Measurements from ENCODE around the gene LRRC2.

The LRRC2 gene

DNA sequence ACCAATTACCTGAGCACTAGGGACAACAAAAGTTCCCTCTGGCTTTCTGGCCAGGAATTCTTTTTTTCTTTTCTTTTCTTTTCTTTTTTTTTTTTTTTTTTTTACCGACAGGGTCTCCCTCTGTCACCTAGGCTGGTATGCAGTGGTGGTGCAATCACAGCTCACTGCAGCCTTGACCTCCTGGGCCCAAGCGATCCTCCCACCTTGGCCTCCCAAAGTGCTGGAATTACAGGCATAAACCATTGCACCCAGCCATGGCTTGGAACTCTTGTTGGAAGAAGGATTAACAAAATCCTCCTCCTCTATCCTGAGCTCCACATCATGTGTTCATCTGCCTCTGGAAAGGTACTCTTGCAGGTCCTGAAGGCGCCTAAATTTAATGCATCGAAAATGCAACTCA is 98.5 kb downstream of the LRRC2 start:
- peaks cover 74% of the 10 kb centered on the region for H3K27me3 ChIP-seq (ENCODE audit: control insufficient read depth, insufficient read depth, low read length)

DNA sequence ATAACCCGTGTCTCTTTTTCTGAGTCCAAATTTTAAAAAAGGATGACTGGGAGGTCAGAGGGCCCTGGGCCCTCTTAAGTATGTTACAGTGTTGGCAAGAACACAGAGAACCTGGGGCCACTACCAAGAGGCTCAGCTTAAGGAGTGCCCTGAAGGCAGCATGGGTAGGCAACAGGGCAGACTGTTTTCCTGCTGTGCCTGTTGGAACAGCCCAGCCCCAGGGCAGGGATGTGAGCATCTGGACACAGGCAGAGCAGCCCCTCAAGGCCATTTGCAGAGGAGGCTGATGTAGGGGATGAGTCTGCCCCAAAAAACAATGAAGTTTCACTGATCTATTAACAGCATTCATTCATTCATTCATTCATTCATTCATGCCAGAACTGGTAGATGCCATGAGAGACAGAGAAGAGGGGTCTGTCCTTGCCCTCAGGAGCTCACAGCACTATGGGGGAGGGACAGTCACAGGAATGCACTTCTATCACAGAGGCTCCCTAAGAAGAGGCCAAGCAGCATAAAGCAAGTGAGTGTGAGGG is 99.2 kb downstream of the LRRC2 start:
- H3K36me3 ChIP-seq (ENCODE audit: insufficient read depth, low read length) = no peaks in the 10 kb centered on the region
- H3K9ac ChIP-seq (ENCODE audit: low read depth, low read length) = no peak overlapping the region
- H3K4me1 ChIP-seq (ENCODE audit: control insufficient read depth, insufficient read depth, low read length) = no peaks in the 10 kb centered on the region
- H3K4me3 ChIP-seq (ENCODE audit: low read length) = no peak overlapping the region
- no peak overlapping the region for H3K4me2 ChIP-seq (ENCODE audit: low read length)
- H3K9me3 ChIP-seq (replicated peaks; ENCODE audit: low read length) = no peaks in the 10 kb centered on the region
- peaks cover 73% of the 10 kb centered on the region for H3K27me3 ChIP-seq (ENCODE audit: control insufficient read depth, insufficient read depth, low read length)

More for the DNA sequence above, 98.5 kb downstream of the LRRC2 start:
- H3K36me3 ChIP-seq (ENCODE audit: insufficient read depth, low read length) = no peaks in the 10 kb centered on the region
- no peaks in the 10 kb centered on the region for H3K4me1 ChIP-seq (ENCODE audit: control insufficient read depth, insufficient read depth, low read length)
- H3K4me3 ChIP-seq (ENCODE audit: low read length) = no peak overlapping the region
- no peaks in the 10 kb centered on the region for H3K9me3 ChIP-seq (replicated peaks; ENCODE audit: low read length)
- no peak overlapping the region for H3K4me2 ChIP-seq (ENCODE audit: low read length)
- H3K9ac ChIP-seq (ENCODE audit: low read depth, low read length) = no peak overlapping the region

DNA sequence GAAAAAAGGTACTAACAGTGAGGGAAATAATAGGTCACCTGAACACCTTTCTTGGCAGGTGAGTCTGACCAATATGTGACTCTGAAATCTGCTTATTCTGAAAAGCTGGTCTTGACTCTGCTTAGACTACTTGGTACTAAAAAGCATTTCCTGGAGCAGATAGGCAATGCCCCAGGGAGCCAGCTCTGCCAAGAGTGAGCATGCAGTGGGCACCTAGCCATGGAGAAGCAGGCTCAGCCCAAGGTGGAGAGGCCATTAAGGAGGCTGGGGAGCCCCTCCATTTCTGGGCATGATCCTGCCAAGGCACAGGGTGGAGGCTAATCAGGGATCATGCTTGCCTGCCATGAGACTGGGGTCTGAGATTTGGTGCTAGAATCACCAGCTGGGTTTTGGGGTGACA is 99.8 kb downstream of the LRRC2 start:
- Histone ChIP-seq H3K4me1 (ENCODE audit: control insufficient read depth, insufficient read depth, low read length) (no peaks in the 10 kb centered on the region), H3K27me3 (ENCODE audit: control insufficient read depth, insufficient read depth, low read length) (peaks cover 67% of the 10 kb centered on the region), H3K4me2 (ENCODE audit: low read length) (no peak overlapping the region), H3K9me3 (replicated peaks; ENCODE audit: low read length) (no peaks in the 10 kb centered on the region), H3K4me3 (ENCODE audit: low read length) (no peak overlapping the region), H3K36me3 (ENCODE audit: insufficient read depth, low read length) (no peaks in the 10 kb centered on the region), H3K9ac (ENCODE audit: low read depth, low read length) (no peak overlapping the region)

Measured in skeletal muscle satellite cell (primary cell).